HepG2 (cell line): ENCODE results near the gene MYCBPAP. TPM values are rescaled to one million over a fixed set of nuclear protein-coding genes. Genes with fewer than 3 reads are reported as not detected.

ENCODE experiments used
- HMGA1 ChIP-seq: sonication (generic); formaldehyde crosslinking; conservative IDR thresholded peaks from 2 replicates; pipeline ENCODE4 v1.4.0; 2020; ENCODE audit warnings: missing genetic modification reagents
- HNF4G ChIP-seq, 2 experiments: sonication (generic) in 1 of 2; formaldehyde crosslinking in 1 of 2; IDR thresholded peaks; 2 replicates each; pipeline versions ENCODE4 v1.4.0 to v1.6.1; 2011 to 2020; ENCODE audit warnings: borderline replicate concordance in 2 of 2, low read depth in 2 of 2, mild to moderate bottlenecking in 2 of 2, low read length in 1 of 2, missing genetic modification reagents in 1 of 2, moderate library complexity in 1 of 2
- LCORL ChIP-seq, 2 experiments: fragments of 450-650 bp in 1 of 2; sonication (generic) in 1 of 2; formaldehyde crosslinking in 1 of 2; IDR thresholded peaks; 2 replicates each; pipeline versions ENCODE4 v1.5.0 to v1.6.1; 2017 to 2020; ENCODE audit warnings: antibody characterized with exemption in 1 of 2, missing genetic modification reagents in 1 of 2
- MXD4 ChIP-seq: IDR thresholded peaks from 2 replicates; pipeline ENCODE4 v1.6.1; 2016; ENCODE audit warnings: mild to moderate bottlenecking, missing biosample characterization, missing genetic modification reagents
- NFRKB ChIP-seq: fragments of 450-650 bp; IDR thresholded peaks from 2 replicates; pipeline ENCODE4 v1.6.1; 2017
- NKX3-1 ChIP-seq: sonication (generic); formaldehyde crosslinking; IDR thresholded peaks from 2 replicates; pipeline ENCODE4 v1.5.0; 2020; ENCODE audit warnings: missing genetic modification reagents
- NR2C2 ChIP-seq: sonication (generic); formaldehyde crosslinking; IDR thresholded peaks from 2 replicates; pipeline ENCODE4 v1.4.0; 2020; ENCODE audit warnings: missing genetic modification reagents, mild to moderate bottlenecking, moderate library complexity, borderline replicate concordance
- PBX2 ChIP-seq: IDR thresholded peaks from 2 replicates; pipeline ENCODE4 v1.6.1; 2016; ENCODE audit warnings: control low read depth
- PCBP2 ChIP-seq: fragments of 200-400 bp; formaldehyde crosslinking; optimal IDR thresholded peaks from 2 replicates; pipeline ENCODE3; 2018; ENCODE audit warnings: low read length, low read depth; ENCODE audit not compliant: poor library complexity, severe bottlenecking
- RFX5 ChIP-seq: IDR thresholded peaks from 2 replicates; pipeline ENCODE4 v1.6.1; 2011; ENCODE audit warnings: low read depth, low read length, improper control_type of control experiment
- RFXAP ChIP-seq: sonication (generic); formaldehyde crosslinking; IDR thresholded peaks from 2 replicates; pipeline ENCODE4 v1.4.0; 2020; ENCODE audit warnings: missing genetic modification reagents, borderline replicate concordance
- SMAD3 ChIP-seq: sonication (generic); formaldehyde crosslinking; IDR thresholded peaks from 2 replicates; pipeline ENCODE4 v1.4.0; 2020; ENCODE audit warnings: missing genetic modification reagents
- TAF15 ChIP-seq: fragments of 200-400 bp; formaldehyde crosslinking; IDR thresholded peaks from one replicate; pipeline ENCODE4 v1.6.1; 2018; ENCODE audit warnings: mild to moderate bottlenecking, low read depth, low read length; ENCODE audit not compliant: poor library complexity, severe bottlenecking
- TCF7L2 ChIP-seq: IDR thresholded peaks from 2 replicates; pipeline ENCODE4 v1.6.1; 2011; ENCODE audit warnings: mild to moderate bottlenecking, low read depth, low read length, moderate library complexity
- XBP1 ChIP-seq: sonication (generic); formaldehyde crosslinking; IDR thresholded peaks from 2 replicates; pipeline ENCODE4 v1.5.0; 2020; ENCODE audit warnings: missing genetic modification reagents
- ZBTB25 ChIP-seq: IDR thresholded peaks from 2 replicates; pipeline ENCODE4 v1.6.1; 2018; ENCODE audit warnings: missing genetic modification reagents
- ZNF256 ChIP-seq: sonication (generic); formaldehyde crosslinking; conservative IDR thresholded peaks from 2 replicates; pipeline ENCODE4 v1.4.0; 2020; ENCODE audit warnings: missing genetic modification reagents
- ZNF496 ChIP-seq: sonication (generic); formaldehyde crosslinking; IDR thresholded peaks from 2 replicates; pipeline ENCODE4 v1.8.1; 2023; ENCODE audit warnings: mild to moderate bottlenecking, moderate library complexity, missing genetic modification reagents; ENCODE audit not compliant: insufficient replicate concordance
- ZNF557 ChIP-seq: sonication (generic); formaldehyde crosslinking; IDR thresholded peaks from 2 replicates; pipeline ENCODE4 v1.4.0; 2020; ENCODE audit warnings: missing genetic modification reagents
- ZNF770 ChIP-seq: sonication (generic); formaldehyde crosslinking; IDR thresholded peaks from 2 replicates; pipeline ENCODE4 v1.5.0; 2020; ENCODE audit warnings: mild to moderate bottlenecking, missing genetic modification reagents
- ZZZ3 ChIP-seq: sonication (generic); formaldehyde crosslinking; IDR thresholded peaks from 2 replicates; pipeline ENCODE4 v1.4.0; 2020; ENCODE audit warnings: missing genetic modification reagents, mild to moderate bottlenecking, borderline replicate concordance
- polyA plus RNA-seq, 8 experiments: library from polyadenylated mRNA; depleted of rRNA in 3 of 8; stranded (reverse) in 7 of 8; unstranded in 1 of 8; fragments of >200 nt; fragmentation: Illumina TruSeq in 4 of 8; extraction: Trizol in 4 of 8; gene quantifications; 2 replicates each; pipeline versions ENCODE4 v1.2.1 to v1.2.3, GENCODE V29; 2011 to 2016; ENCODE audit warnings: low read depth in 4 of 8, missing spikeins in 1 of 8, mixed read lengths in 1 of 8; ENCODE audit not compliant: insufficient read depth in 1 of 8
- total RNA-seq, 5 experiments: library from RNA; depleted of rRNA; stranded (reverse); fragments of >200 nt; fragmentation: Illumina TruSeq; extraction: Trizol; gene quantifications; 2 replicates each; pipeline ENCODE4 v1.2.3, GENCODE V29; 2016; ENCODE audit warnings: low read depth in 1 of 5
- TF ChIP-seq, protein P1 (sequence below): sonication (generic); formaldehyde crosslinking; IDR thresholded peaks from 2 replicates; pipeline ENCODE4 v1.4.0; 2020; ENCODE audit warnings: missing genetic modification reagents

MYCBPAP gene
- total and polyA plus RNA-seq, 2 of the 13 experiments (the other 11 are each of a cell fraction or from before 2014, with no cell fraction given), result 0.22 to 0.24 TPM

- no peak for TF ChIP-seq XBP1 (CRISPR knock-in tag)
- no peak for TF ChIP-seq NFRKB
- no peak for TF ChIP-seq RFXAP (CRISPR knock-in tag)
- TF ChIP-seq ZNF496 (CRISPR knock-in tag), result no peak
- no peak for TF ChIP-seq TAF15
- TF ChIP-seq HMGA1 (CRISPR knock-in tag), result no peak
- TF ChIP-seq, protein P1, sequence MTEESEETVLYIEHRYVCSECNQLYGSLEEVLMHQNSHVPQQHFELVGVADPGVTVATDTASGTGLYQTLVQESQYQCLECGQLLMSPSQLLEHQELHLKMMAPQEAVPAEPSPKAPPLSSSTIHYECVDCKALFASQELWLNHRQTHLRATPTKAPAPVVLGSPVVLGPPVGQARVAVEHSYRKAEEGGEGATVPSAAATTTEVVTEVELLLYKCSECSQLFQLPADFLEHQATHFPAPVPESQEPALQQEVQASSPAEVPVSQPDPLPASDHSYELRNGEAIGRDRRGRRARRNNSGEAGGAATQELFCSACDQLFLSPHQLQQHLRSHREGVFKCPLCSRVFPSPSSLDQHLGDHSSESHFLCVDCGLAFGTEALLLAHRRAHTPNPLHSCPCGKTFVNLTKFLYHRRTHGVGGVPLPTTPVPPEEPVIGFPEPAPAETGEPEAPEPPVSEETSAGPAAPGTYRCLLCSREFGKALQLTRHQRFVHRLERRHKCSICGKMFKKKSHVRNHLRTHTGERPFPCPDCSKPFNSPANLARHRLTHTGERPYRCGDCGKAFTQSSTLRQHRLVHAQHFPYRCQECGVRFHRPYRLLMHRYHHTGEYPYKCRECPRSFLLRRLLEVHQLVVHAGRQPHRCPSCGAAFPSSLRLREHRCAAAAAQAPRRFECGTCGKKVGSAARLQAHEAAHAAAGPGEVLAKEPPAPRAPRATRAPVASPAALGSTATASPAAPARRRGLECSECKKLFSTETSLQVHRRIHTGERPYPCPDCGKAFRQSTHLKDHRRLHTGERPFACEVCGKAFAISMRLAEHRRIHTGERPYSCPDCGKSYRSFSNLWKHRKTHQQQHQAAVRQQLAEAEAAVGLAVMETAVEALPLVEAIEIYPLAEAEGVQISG, result no peak
- no peak; the same call in 1 of the 2 replicates for TF ChIP-seq HNF4G (IDR thresholded peaks at IDR 0.05; ENCODE audit: borderline replicate concordance, low read depth, low read length)
- no peak for TF ChIP-seq HNF4G (CRISPR knock-in tag; IDR thresholded peaks at IDR 0.05; ENCODE audit: borderline replicate concordance, low read depth)
- no peak for TF ChIP-seq NR2C2
- no peak for TF ChIP-seq TCF7L2
- TF ChIP-seq PCBP2, result peak; percentile 31
- no peak for TF ChIP-seq ZNF770 (CRISPR knock-in tag)
- no peak; the same call in 1 of the 2 replicates for TF ChIP-seq SMAD3 (CRISPR knock-in tag)
- no peak for TF ChIP-seq RFX5
- TF ChIP-seq PBX2 (CRISPR knock-in tag), result no peak
- no peak for TF ChIP-seq ZNF256 (CRISPR knock-in tag)
- TF ChIP-seq ZBTB25, result peak; percentile 39; the same call in 1 of the 2 replicates
- TF ChIP-seq NKX3-1 (CRISPR knock-in tag), result no peak
- no peak for TF ChIP-seq ZNF557
- TF ChIP-seq ZZZ3 (CRISPR knock-in tag), result no peak
- TF ChIP-seq MXD4 (CRISPR knock-in tag), result no peak; the same call in 1 of the 2 replicates
- no peak for TF ChIP-seq LCORL (IDR thresholded peaks at IDR 0.05)
- 0 out of 2 replicates have a peak, but pooled peaks have one; percentile 22 for TF ChIP-seq LCORL (CRISPR knock-in tag; IDR thresholded peaks at IDR 0.05)
Observed at GRCh38 chr17:50479522-50480141, 28.6 kb upstream of the MYCBPAP start (continued).
